Testis (tissue), 3 donors: ENCODE data around the gene TIMM17B. TPM values are rescaled to one million over a fixed set of nuclear protein-coding genes. Genes with fewer than 3 reads are reported as not detected.

Experiments
- DNase-seq: peaks from one replicate; pipeline ENCODE4 v3.0.0-alpha.2; 2019
- H3K27ac ChIP-seq, 2 donors: fragments of 200-600 bp; sonication (generic); one replicate each; pipeline ENCODE4 v1.5.1; 2019
- H3K27me3 ChIP-seq: fragments of 200-600 bp; sonication (generic); one replicate; pipeline ENCODE4 v1.5.1; 2019
- H3K36me3 ChIP-seq: fragments of 200-600 bp; sonication (generic); one replicate; pipeline ENCODE4 v1.5.1; 2017; ENCODE audit warnings: low read depth; ENCODE audit errors: missing control alignments
- H3K4me1 ChIP-seq: fragments of 200-600 bp; sonication (generic); one replicate; pipeline ENCODE4 v1.5.1; 2019
- H3K4me3 ChIP-seq, 2 donors: fragments of 200-600 bp; sonication (generic); one replicate each; pipeline ENCODE4 v1.5.1; 2017 to 2019
- H3K9me3 ChIP-seq: fragments of 200-600 bp; sonication (generic); one replicate; pipeline ENCODE4 v1.5.1; 2017
- POLR2A ChIP-seq: fragments of 450-650 bp; IDR thresholded peaks from one replicate; pipeline ENCODE4 v1.6.1; 2017; ENCODE audit warnings: antibody characterized with exemption, mild to moderate bottlenecking, moderate library complexity
- WGBS, 2 donors: methylation state at CpG; one replicate each; pipeline ENCODE4 v1.1.5; 2018; 5-methylcytosine and 5-hydroxymethylcytosine counted together
- intact Hi-C: fragments of 100-400 bp; cut with DNase I; formaldehyde crosslinking; loops from one replicate; pipeline ENCODE4 v1.15.1; 2023; ENCODE audit warnings: low total_unique reads
- polyA plus RNA-seq: library from polyadenylated mRNA; stranded (reverse); fragments of 350-450 nt; fragmentation: Illumina TruSeq; extraction: RNeasy Lipid Tissue Mini Kit (QIAGEN cat#74804); gene quantifications from one replicate; pipeline ENCODE4 v1.2.3, GENCODE V29; 2014; ENCODE audit warnings: low read depth, low replicate concordance; ENCODE audit not compliant: insufficient read depth
- total RNA-seq, 2 donors: library from RNA; depleted of rRNA; stranded (reverse); fragments of >200 nt; gene quantifications; one replicate each; pipeline ENCODE4 v1.2.3, GENCODE V29; 2016
- TF ChIP-seq, protein P1 (sequence below), 3 experiments: fragments of 450-650 bp in 2 of 3; fragments of 200-600 bp in 1 of 3; sonication (generic) in 1 of 3; IDR thresholded peaks; one replicate each; pipeline ENCODE4 v1.5.1; 2016 to 2019; ENCODE audit warnings: antibody characterized with exemption in 3 of 3, mild to moderate bottlenecking in 2 of 3, moderate library complexity in 1 of 3

The TIMM17B gene
- total and polyA plus RNA-seq, 3 donors from 2014 or later = 32.9 to 53.2 (median 41.2) TPM

- TF ChIP-seq POLR2A = no peak
- TF ChIP-seq, protein P1, sequence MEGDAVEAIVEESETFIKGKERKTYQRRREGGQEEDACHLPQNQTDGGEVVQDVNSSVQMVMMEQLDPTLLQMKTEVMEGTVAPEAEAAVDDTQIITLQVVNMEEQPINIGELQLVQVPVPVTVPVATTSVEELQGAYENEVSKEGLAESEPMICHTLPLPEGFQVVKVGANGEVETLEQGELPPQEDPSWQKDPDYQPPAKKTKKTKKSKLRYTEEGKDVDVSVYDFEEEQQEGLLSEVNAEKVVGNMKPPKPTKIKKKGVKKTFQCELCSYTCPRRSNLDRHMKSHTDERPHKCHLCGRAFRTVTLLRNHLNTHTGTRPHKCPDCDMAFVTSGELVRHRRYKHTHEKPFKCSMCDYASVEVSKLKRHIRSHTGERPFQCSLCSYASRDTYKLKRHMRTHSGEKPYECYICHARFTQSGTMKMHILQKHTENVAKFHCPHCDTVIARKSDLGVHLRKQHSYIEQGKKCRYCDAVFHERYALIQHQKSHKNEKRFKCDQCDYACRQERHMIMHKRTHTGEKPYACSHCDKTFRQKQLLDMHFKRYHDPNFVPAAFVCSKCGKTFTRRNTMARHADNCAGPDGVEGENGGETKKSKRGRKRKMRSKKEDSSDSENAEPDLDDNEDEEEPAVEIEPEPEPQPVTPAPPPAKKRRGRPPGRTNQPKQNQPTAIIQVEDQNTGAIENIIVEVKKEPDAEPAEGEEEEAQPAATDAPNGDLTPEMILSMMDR (IDR thresholded peaks at IDR 0.05) = no peak
- intact Hi-C loops = no loop called here
Observed at GRCh38 chrX:48852857-48853256, 44.7 kb downstream of the TIMM17B start.

GRCh38 chrX:48848847-48849246 is 48.7 kb downstream of the TIMM17B start:
- 75 to 86% methylated on average over 1 of the region's 1 CpG for WGBS, 2 donors

More at GRCh38 chrX:48852857-48853256, 44.7 kb downstream of the TIMM17B start:
- H3K36me3 ChIP-seq = no peaks in the 10 kb centered on the region
- H3K4me3 ChIP-seq = no peak overlapping the region
- no peaks in the 10 kb centered on the region for H3K9me3 ChIP-seq
- 84 to 88% methylated on average over 6 to 7 of the region's 7 CpGs for WGBS, 2 donors
- no peaks in the 10 kb centered on the region for H3K27me3 ChIP-seq
- H3K27ac ChIP-seq = no peak overlapping the region
- no peaks in the 10 kb centered on the region for H3K4me1 ChIP-seq
- DNase-seq = no peak

More at GRCh38 chrX:48848847-48849246, 48.7 kb downstream of the TIMM17B start:
- no peak for TF ChIP-seq POLR2A
- TF ChIP-seq, protein P1 (IDR thresholded peaks at IDR 0.05) = no peak
- Histone ChIP-seq H3K4me1 (no peaks in the 10 kb centered on the region), H3K27me3 (no peaks in the 10 kb centered on the region), H3K36me3 (no peaks in the 10 kb centered on the region), H3K9me3 (no peaks in the 10 kb centered on the region), H3K27ac (no peak overlapping the region), H3K4me3 (no peak overlapping the region)
- DNase-seq = no peak
- intact Hi-C loops = no loop called here

Other genes starting within 250 kb of the TIMM17B start
- 1 to 10 TPM; 2.5 to 5.5 TPM for gene WAS, start 214.0 kb downstream of the TIMM17B start, total RNA-seq
- gene WAS, start 214.0 kb downstream of the TIMM17B start, polyA plus RNA-seq = 4.7 TPM
- gene SUV39H1, start 201.0 kb downstream of the TIMM17B start, total RNA-seq = 10 to 100 TPM; 16.5 to 16.7 TPM
- gene SUV39H1, start 201.0 kb downstream of the TIMM17B start, polyA plus RNA-seq = 10.3 TPM
- gene GLOD5, start 136.0 kb downstream of the TIMM17B start, total RNA-seq = not detected
- 0.83 TPM for gene GLOD5, start 136.0 kb downstream of the TIMM17B start, polyA plus RNA-seq
- under 1 TPM in 1 of 2 donors, not detected in 1; 0.24 TPM for gene GATA1, start 111.2 kb downstream of the TIMM17B start, total RNA-seq
- gene GATA1, start 111.2 kb downstream of the TIMM17B start, polyA plus RNA-seq = 1.3 TPM
- gene HDAC6, start 95.7 kb downstream of the TIMM17B start, total RNA-seq = 100 to 1,000 TPM; 223 to 269 TPM
- 147 TPM for gene HDAC6, start 95.7 kb downstream of the TIMM17B start, polyA plus RNA-seq
- 1 to 10 TPM; 1.4 to 2.0 TPM for gene ERAS, start 71.3 kb downstream of the TIMM17B start, total RNA-seq
- gene ERAS, start 71.3 kb downstream of the TIMM17B start, polyA plus RNA-seq = 0.76 TPM
- 10 to 100 TPM; 62.5 to 82.8 TPM for gene PCSK1N, start 62.2 kb downstream of the TIMM17B start, total RNA-seq
- 8.6 TPM for gene PCSK1N, start 62.2 kb downstream of the TIMM17B start, polyA plus RNA-seq
- 10 to 100 TPM; 39.3 to 43.7 TPM for gene PQBP1, start 162 bp upstream of the TIMM17B start, total RNA-seq
- gene PQBP1, start 162 bp upstream of the TIMM17B start, polyA plus RNA-seq = 37.8 TPM
- 10 to 100 TPM; 15.9 to 21.6 TPM for gene SLC35A2, start 13.9 kb upstream of the TIMM17B start, total RNA-seq
- 18.6 TPM for gene SLC35A2, start 13.9 kb upstream of the TIMM17B start, polyA plus RNA-seq
- 10 to 100 TPM; 21.5 to 23.0 TPM for gene PIM2, start 21.3 kb upstream of the TIMM17B start, total RNA-seq
- gene PIM2, start 21.3 kb upstream of the TIMM17B start, polyA plus RNA-seq = 20.6 TPM
- 10 to 100 TPM; 74.3 to 77.1 TPM for gene OTUD5, start 59.8 kb upstream of the TIMM17B start, total RNA-seq
- 36.2 TPM for gene OTUD5, start 59.8 kb upstream of the TIMM17B start, polyA plus RNA-seq
- gene KCND1, start 74.1 kb upstream of the TIMM17B start, total RNA-seq = 1 to 10 TPM; 2.4 to 3.3 TPM
- 2.3 TPM for gene KCND1, start 74.1 kb upstream of the TIMM17B start, polyA plus RNA-seq
- gene GRIPAP1, start 104.5 kb upstream of the TIMM17B start, total RNA-seq = 10 to 100 TPM; 76.4 to 88.9 TPM
- gene GRIPAP1, start 104.5 kb upstream of the TIMM17B start, polyA plus RNA-seq = 44.4 TPM
- gene TFE3, start 145.6 kb upstream of the TIMM17B start, total RNA-seq = 10 to 100 TPM; 53.9 to 66.0 TPM
- gene TFE3, start 145.6 kb upstream of the TIMM17B start, polyA plus RNA-seq = 29.3 TPM
- gene CCDC120, start 161.2 kb upstream of the TIMM17B start, total RNA-seq = 10 to 100 TPM; 11.0 to 11.2 TPM
- gene CCDC120, start 161.2 kb upstream of the TIMM17B start, polyA plus RNA-seq = 7.5 TPM
- gene PRAF2, start 176.2 kb upstream of the TIMM17B start, total RNA-seq = 10 to 100 TPM; 43.7 to 58.7 TPM
- gene PRAF2, start 176.2 kb upstream of the TIMM17B start, polyA plus RNA-seq = 60.9 TPM
- gene WDR45, start 182.1 kb upstream of the TIMM17B start, total RNA-seq = 10 to 100 TPM; 43.2 to 52.0 TPM
- 27.1 TPM for gene WDR45, start 182.1 kb upstream of the TIMM17B start, polyA plus RNA-seq
- 10 to 100 TPM; 19.6 to 24.8 TPM for gene GPKOW, start 226.0 kb upstream of the TIMM17B start, total RNA-seq
- 17.9 TPM for gene GPKOW, start 226.0 kb upstream of the TIMM17B start, polyA plus RNA-seq